Measurements from ENCODE around the gene SMIM3.
"Not testable (repeated sequence)": the region's sequence is repeated elsewhere in the genome, so short reads cannot be mapped to it uniquely, and the experiment has no call there.

The SMIM3 gene

GRCh38 chr5:150778517-150779396 lies at the start of gene SMIM3:
Gene SMIM3, plus strand, starts transcription at chr5:150778757. Its CDS starts 16,684 bp downstream, at chr5:150795441.
- no peak for DNase-seq (ENCODE audit: low read depth)

GRCh38 chr5:150729859-150730258 lies 48.7 kb upstream of the SMIM3 start:
- DNase-seq (ENCODE audit: low read depth), result no peak

- DNase-seq (ENCODE audit: low read depth), result no peak
Observed at GRCh38 chr5:150731669-150732242, 46.8 kb upstream of the SMIM3 start.

GRCh38 chr5:150734579-150735384 lies 43.8 kb upstream of the SMIM3 start:
- no peak for DNase-seq (ENCODE audit: low read depth)

- no peak for DNase-seq (ENCODE audit: low read depth)
Observed at GRCh38 chr5:150738862-150739261, 39.7 kb upstream of the SMIM3 start.

GRCh38 chr5:150740992-150741391 lies 37.6 kb upstream of the SMIM3 start:
- no peak for DNase-seq (ENCODE audit: low read depth)

- DNase-seq (ENCODE audit: low read depth), result not testable (repeated sequence)
Observed at GRCh38 chr5:150742455-150743141, 36.0 kb upstream of the SMIM3 start.

- not testable (repeated sequence) for DNase-seq (ENCODE audit: low read depth)
Observed at GRCh38 chr5:150743142-150743488, 35.4 kb upstream of the SMIM3 start.

- no peak for DNase-seq (ENCODE audit: low read depth)
Observed at GRCh38 chr5:150750469-150750868, 28.1 kb upstream of the SMIM3 start.

- no peak for DNase-seq (ENCODE audit: low read depth)
Observed at GRCh38 chr5:150751096-150751891, 27.3 kb upstream of the SMIM3 start.

GRCh38 chr5:150753463-150753862 lies 25.1 kb upstream of the SMIM3 start:
- DNase-seq (ENCODE audit: low read depth), result no peak

GRCh38 chr5:150753863-150754262 lies 24.7 kb upstream of the SMIM3 start:
- DNase-seq (ENCODE audit: low read depth), result no peak

- DNase-seq (ENCODE audit: low read depth), result no peak
Observed at GRCh38 chr5:150757087-150757649, 21.4 kb upstream of the SMIM3 start.

- DNase-seq (ENCODE audit: low read depth), result no peak
Observed at GRCh38 chr5:150758203-150758530, 20.4 kb upstream of the SMIM3 start.

- DNase-seq (ENCODE audit: low read depth), result peak; percentile 85
Observed at GRCh38 chr5:150758531-150759333, 19.8 kb upstream of the SMIM3 start, which contains the start of gene DCTN4. Gene DCTN4, minus strand, starts transcription at chr5:150759017. Its CDS starts 24 bp downstream, at chr5:150758993.

GRCh38 chr5:150759334-150759583 lies 19.3 kb upstream of the SMIM3 start:
- DNase-seq (ENCODE audit: low read depth), result no peak

- DNase-seq (ENCODE audit: low read depth), result no peak
Observed at GRCh38 chr5:150762211-150762610, 16.3 kb upstream of the SMIM3 start.

- DNase-seq (ENCODE audit: low read depth), result no peak
Observed at GRCh38 chr5:150763023-150763769, 15.4 kb upstream of the SMIM3 start.

GRCh38 chr5:150764530-150764929 lies 14.0 kb upstream of the SMIM3 start:
- no peak for DNase-seq (ENCODE audit: low read depth)
